ENCODE data around the gene TEK.

The TEK gene

DNA sequence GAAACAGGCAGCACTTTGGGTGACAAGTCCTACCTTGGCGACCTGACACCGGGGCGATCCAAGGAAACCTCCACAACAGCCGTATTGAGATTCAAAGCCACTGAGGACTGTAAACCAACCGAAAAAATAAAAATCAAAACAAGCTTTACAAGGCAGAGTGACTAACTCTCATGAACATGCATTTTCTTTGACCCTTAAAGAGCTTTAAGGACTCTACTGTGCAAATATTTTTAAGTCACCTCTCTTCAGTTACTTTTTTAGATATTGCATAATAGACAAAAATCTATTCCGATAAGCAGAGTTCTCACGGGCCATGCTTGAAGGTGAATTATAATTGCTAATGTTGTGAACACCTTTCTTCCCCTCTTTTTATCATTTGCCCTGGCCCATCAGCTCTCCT, 149.6 kb downstream of the TEK start:
- no peak for DNase-seq

DNA sequence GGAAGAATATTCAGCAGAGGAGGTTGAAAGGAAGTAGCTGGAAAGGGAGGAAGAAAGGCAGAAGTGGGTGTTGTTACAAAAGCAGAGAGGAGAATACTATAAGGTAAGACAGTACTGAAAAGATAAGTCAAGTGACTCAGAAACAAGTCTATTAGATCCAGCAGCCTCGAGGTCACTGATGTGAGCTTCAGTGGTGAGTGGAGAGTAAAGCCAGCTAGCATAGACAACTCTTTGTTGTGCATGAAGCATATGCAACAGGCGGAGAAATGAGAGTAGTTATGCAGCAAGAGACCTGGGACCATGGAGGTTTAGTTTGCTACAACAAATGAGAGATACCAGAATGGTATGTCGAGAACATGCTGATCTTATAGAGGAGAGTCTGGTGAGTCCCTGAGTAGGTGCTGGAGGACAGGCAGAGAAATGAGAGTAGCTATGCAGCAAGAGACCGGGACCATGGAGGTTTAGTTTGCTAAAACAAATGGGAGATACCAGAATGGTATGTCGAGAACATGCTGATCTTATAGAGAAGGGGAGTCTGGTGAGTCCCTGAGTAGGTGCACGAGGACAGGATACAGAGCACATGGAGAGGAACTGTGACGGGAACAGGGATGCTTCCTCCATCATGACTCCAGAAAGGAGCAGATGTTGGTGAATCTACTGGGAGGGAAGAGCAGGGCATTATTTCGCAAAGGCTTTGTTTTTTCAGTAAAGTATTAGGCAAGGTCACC, 151.9 kb downstream of the TEK start:
- DNase-seq: no peak

DNA sequence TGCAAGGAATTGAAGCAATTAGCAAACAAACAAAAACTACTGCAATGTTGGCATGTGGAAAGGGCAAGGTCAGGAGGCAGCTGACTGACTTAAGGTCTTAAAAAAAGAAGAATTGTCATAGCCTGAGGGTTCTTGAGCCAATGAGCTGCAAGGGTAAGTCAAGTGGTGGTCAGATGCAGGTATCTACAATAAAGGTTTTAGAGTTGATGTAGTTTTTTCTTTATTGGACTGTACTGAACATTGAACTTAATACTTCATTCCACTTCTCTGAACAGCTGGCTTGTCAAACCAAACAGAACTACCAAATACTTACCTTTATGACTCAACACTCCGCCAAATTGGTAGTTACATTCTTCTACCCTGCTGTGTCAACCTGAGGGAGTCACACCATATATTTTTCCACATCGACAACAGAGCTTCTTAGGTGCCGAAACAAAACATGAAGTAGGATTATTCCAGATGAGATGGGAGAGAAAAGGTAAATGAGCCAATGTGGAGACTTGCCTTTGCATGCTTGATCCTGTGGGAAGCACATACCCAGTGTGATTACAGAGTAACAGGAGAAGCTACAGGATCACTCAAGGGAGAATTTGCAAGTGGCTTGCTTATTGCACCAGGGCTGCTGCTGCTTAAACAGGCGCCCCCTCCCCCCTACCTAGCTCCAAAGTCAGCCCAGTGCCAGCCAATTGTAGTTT, 152.6 kb downstream of the TEK start:
- DNase-seq: no peak

DNA sequence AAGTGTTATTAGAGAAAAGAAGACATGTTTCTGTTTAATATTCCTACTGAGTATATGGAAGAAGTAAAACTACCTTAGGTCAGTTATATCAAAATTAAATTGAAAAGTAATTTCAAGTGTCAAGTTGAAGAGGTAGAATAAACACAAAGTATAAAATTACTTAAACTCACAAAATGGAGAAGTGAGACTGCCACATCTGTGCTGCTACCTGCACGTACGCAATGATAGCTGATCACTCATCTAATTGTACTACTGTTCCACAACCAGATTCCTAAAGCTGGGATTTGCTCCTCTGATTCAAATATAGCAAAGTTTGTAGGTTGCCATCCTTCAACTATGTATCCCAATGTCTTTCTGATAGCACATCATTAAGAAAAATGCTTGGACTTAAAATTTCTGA, 163.1 kb downstream of the TEK start:
- no peak for DNase-seq

DNA sequence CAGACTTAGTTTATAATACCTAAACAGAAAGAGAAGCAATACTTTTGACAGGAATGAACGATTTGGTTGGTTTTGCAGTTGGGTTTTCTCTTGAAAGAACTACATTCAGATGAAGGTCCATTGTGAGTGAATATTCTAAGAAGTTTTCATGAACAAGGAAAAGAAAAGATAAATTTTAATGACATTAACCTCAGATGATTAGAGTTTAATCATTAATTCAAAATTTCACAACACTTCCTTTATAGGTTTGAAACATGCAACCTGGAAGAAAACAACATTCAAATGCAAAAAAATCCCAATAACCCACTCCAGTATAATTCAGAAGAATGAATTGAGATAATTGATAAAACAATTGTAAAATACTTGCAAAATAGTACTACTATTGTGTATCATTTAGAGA, 164.2 kb downstream of the TEK start:
- no peak for DNase-seq

DNA sequence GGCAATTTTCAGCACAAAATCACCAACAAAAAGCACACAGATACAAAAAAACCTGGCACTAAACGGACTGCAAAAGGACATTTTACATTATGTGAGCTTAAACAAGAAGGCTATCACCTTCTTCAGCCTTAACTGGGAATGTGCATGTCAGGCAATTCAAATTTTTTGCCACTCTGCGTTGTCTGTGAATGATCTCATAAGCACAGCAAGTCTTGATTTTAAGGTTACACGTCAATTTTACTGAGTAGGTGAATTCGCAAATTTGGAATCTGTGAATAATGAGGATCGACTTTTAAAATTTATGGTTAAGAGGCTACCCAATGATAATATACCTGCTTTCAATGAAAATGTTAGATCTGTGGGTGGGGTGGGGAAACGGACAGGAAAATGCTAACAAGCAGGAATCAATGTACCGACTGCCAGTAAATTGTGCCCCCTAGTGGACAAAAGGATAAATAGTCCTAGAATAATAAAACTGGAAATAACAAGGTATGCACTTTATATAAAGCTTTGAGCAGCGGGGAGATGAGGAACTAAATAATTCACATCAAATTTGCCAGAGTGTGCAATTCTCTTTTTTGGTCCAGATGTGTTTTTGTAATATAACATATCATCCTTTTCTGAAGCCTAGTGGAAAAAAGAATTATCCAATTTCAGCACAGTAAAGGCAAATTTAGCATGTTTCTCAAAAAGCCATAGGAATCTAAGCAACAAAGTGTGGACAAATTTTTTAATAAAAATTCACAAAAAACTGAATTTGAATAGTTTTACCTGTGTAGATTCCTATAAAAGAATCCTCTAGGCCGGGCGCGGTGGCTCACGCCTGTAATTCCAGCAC, 167.4 kb downstream of the TEK start:
- DNase-seq: no peak

DNA sequence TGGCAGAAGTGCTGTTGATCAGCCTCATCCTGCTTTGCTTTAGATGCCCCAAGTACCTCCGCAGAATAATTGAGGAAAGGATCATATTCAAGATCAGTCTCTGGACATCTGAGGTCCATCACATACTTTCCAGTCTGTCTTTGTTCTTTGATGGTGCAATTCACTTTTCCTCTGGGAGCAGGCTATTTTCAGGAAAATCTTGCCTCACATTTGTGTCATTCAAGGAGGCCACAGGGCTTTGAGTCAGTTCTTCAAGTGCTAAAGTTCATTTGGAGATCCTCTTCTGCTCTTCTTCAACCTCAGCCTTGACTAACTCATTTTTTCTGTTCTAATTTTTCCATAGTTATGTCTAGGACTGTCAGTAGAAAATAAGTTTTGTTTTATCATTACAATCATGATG, 169.3 kb downstream of the TEK start:
- no peak for DNase-seq

DNA sequence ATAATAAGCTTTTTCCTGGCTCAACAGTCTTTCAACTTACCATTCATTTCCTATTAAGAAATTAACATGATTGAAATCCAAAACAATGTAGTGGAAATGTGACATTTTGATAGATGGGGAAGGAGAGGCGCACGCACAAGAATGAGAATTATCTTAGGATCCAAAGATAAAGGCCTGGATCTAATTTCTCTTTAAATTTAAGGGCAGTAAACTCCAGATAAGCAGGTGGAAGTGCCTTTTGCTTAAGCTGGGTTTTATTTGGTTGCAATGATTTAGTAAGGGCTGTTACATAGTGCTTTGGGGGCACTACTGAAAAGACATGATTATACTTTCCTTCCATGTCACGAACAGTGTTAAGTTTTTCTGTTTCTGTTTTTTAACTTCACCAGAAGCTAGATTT, 170.6 kb downstream of the TEK start:
- no peak for DNase-seq

All from NK-92 treated with Interleukin-12 subunit alpha and Interleukin-12 subunit beta, amount 100 ng/mL, for 24 hours (cell line).